ENCODE measurements around the gene BPIFB6.

The BPIFB6 gene

GRCh38 chr20:33030569-33030968 is 879 bp upstream of the BPIFB6 start:
- no peak for TF ChIP-seq POLR2AphosphoS5 (IDR thresholded peaks at IDR 0.05; ENCODE audit: low read depth, low read length)
- TF ChIP-seq FOXP2 (optimal IDR thresholded peaks at IDR 0.05; ENCODE audit: borderline replicate concordance, extremely low read depth, extremely low read length, insufficient read depth) = no peak
- TF ChIP-seq SIN3A (IDR thresholded peaks at IDR 0.05; ENCODE audit: borderline replicate concordance, insufficient read depth, low read length) = no peak
- no peak for TF ChIP-seq TAF1 (IDR thresholded peaks at IDR 0.05; ENCODE audit: borderline replicate concordance, insufficient read depth, low read length)
- TF ChIP-seq REST (IDR thresholded peaks at IDR 0.05; ENCODE audit: insufficient read depth in 1 of 2, low read depth in 2 of 2, low read length in 2 of 2) = no peak

GRCh38 chr20:33032555-33032954 is 1.1 kb downstream of the BPIFB6 start:
- TF ChIP-seq SIN3A (IDR thresholded peaks at IDR 0.05; ENCODE audit: borderline replicate concordance, insufficient read depth, low read length) = no peak
- TF ChIP-seq FOXP2 (optimal IDR thresholded peaks at IDR 0.05; ENCODE audit: borderline replicate concordance, extremely low read depth, extremely low read length, insufficient read depth) = no peak
- no peak for TF ChIP-seq TAF1 (IDR thresholded peaks at IDR 0.05; ENCODE audit: borderline replicate concordance, insufficient read depth, low read length)
- no peak for TF ChIP-seq REST (IDR thresholded peaks at IDR 0.05; ENCODE audit: insufficient read depth in 1 of 2, low read depth in 2 of 2, low read length in 2 of 2)
- TF ChIP-seq POLR2AphosphoS5 (IDR thresholded peaks at IDR 0.05; ENCODE audit: low read depth, low read length) = no peak

- TF ChIP-seq TAF1 (IDR thresholded peaks at IDR 0.05; ENCODE audit: borderline replicate concordance, insufficient read depth, low read length) = no peak
- TF ChIP-seq FOXP2 (optimal IDR thresholded peaks at IDR 0.05; ENCODE audit: borderline replicate concordance, extremely low read depth, extremely low read length, insufficient read depth) = no peak
- no peak for TF ChIP-seq POLR2AphosphoS5 (IDR thresholded peaks at IDR 0.05; ENCODE audit: low read depth, low read length)
- TF ChIP-seq REST (IDR thresholded peaks at IDR 0.05; ENCODE audit: insufficient read depth in 1 of 2, low read depth in 2 of 2, low read length in 2 of 2) = no peak
- no peak for TF ChIP-seq SIN3A (IDR thresholded peaks at IDR 0.05; ENCODE audit: borderline replicate concordance, insufficient read depth, low read length)
These were observed 1.9 kb downstream of the BPIFB6 start for GRCh38 chr20:33033381-33033780.

- TF ChIP-seq FOXP2 (optimal IDR thresholded peaks at IDR 0.05; ENCODE audit: borderline replicate concordance, extremely low read depth, extremely low read length, insufficient read depth) (no peak), SIN3A (IDR thresholded peaks at IDR 0.05; ENCODE audit: borderline replicate concordance, insufficient read depth, low read length) (no peak)
These were observed 2.7 kb downstream of the BPIFB6 start for GRCh38 chr20:33034115-33034514.

- TF ChIP-seq POLR2AphosphoS5 (IDR thresholded peaks at IDR 0.05; ENCODE audit: low read depth, low read length) (no peak), TAF1 (IDR thresholded peaks at IDR 0.05; ENCODE audit: borderline replicate concordance, insufficient read depth, low read length) (no peak), SIN3A (IDR thresholded peaks at IDR 0.05; ENCODE audit: borderline replicate concordance, insufficient read depth, low read length) (no peak)
These were observed 3.5 kb downstream of the BPIFB6 start for GRCh38 chr20:33034901-33035492.

- TF ChIP-seq TAF1 (IDR thresholded peaks at IDR 0.05; ENCODE audit: borderline replicate concordance, insufficient read depth, low read length) = no peak
- no peak for TF ChIP-seq REST (IDR thresholded peaks at IDR 0.05; ENCODE audit: insufficient read depth in 1 of 2, low read depth in 2 of 2, low read length in 2 of 2)
- TF ChIP-seq FOXP2 (optimal IDR thresholded peaks at IDR 0.05; ENCODE audit: borderline replicate concordance, extremely low read depth, extremely low read length, insufficient read depth) = no peak
- no peak for TF ChIP-seq SIN3A (IDR thresholded peaks at IDR 0.05; ENCODE audit: borderline replicate concordance, insufficient read depth, low read length)
- no peak for TF ChIP-seq POLR2AphosphoS5 (IDR thresholded peaks at IDR 0.05; ENCODE audit: low read depth, low read length)
These were observed 6.0 kb downstream of the BPIFB6 start for GRCh38 chr20:33037456-33037855.

Data from PFSK-1 (cell line).